Measurements from ENCODE around the gene PHTF2. TPM values are rescaled to one million over a fixed set of nuclear protein-coding genes. Genes with fewer than 3 reads are reported as not detected.
A peak's percentile ranks its signal among the peaks of the same experiment; 100 is the strongest.
"Not testable (repeated sequence)": the region's sequence is repeated elsewhere in the genome, so short reads cannot be mapped to it uniquely, and the experiment has no call there.

The PHTF2 gene
- polyA plus RNA-seq, 3 donors = 10.1 to 34.3 (median 10.3) TPM

DNA sequence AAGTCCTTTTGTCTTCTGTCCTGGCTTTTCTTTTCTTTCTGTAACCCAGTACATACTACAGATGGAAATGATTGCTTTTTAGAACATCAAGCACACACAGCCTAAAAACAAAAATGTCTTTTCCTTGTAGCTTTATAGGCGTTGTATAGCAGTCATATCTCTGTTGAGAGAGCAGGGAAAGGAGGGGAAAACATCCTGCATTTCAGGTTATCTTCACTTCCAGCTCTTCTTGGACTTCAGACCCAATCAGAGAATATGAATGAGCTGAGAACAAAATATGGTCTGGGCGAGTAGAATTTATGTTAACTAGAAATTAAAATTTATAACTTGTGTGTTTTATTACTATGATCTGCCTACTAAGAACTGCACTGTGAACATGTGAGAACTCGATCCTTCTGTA is 15.0 kb upstream of the PHTF2 start:
- H3K9ac ChIP-seq (ENCODE audit: insufficient read depth, low read length, poor library complexity, severe bottlenecking) = no peak overlapping the region

DNA sequence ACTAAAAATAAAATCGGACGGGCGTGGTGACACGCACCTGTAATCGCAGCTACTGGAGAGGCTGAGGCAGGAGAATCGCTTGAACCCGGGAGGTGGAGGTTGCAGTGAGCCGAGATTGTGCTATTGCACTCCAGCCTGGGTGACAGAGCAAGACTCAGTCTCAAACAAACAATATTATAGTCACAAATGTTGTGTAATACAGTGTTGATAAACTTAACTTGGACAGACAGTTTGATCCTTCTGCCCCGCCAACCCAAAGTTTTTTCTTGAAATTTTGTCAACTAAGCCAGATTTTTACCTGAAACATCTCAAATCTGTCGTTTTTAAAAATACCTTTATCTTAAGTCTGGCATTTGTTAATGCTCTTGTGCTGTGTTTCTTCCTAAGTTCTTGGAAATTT is 14.1 kb upstream of the PHTF2 start:
- Mint-ChIP-seq H3K36me3 (peaks cover 36 to 42% of the 10 kb centered on the region in 2 donors), H3K4me1 (peaks cover 11% of the 10 kb centered on the region), H3K27ac (peak overlapping the region in 3 of 7 donors; percentile 30 to 72 (median 55))
- H3K4me3 ChIP-seq (replicated peaks in 1 of 3; ENCODE audit: low read depth in 2 of 3, low read length in 3 of 3); H3K4me2 ChIP-seq (replicated peaks; ENCODE audit: extremely low read depth, low read length, poor library complexity, severe bottlenecking); H3K79me2 ChIP-seq (ENCODE audit: insufficient read depth, low read length); intact Hi-C loops (cut with micrococcal nuclease); H3K4me1 ChIP-seq (ENCODE audit: control insufficient read depth in 1 of 2, insufficient read depth in 2 of 2, low read length in 2 of 2); H3K27me3 ChIP-seq (ENCODE audit: control insufficient read depth in 2 of 2, insufficient read depth in 2 of 2, low read length in 2 of 2); H2AFZ ChIP-seq (ENCODE audit: insufficient read depth, low read depth, low read length, poor library complexity, severe bottlenecking); DNase-seq; H3K9me3 ChIP-seq (replicated peaks in 1 of 2; ENCODE audit: control insufficient read depth in 1 of 2, insufficient read depth in 1 of 2, low read length in 2 of 2); H3K27me3 Mint-ChIP-seq (ENCODE audit: low read depth in 3 of 3); H3K9ac ChIP-seq (ENCODE audit: insufficient read depth, low read length, poor library complexity, severe bottlenecking); H3K4me3 Mint-ChIP-seq; H3K9me3 Mint-ChIP-seq; H4K20me1 ChIP-seq (ENCODE audit: insufficient read depth, low read length): not testable (repeated sequence)
- WGBS (ENCODE audit: insufficient coverage) = no CpG with 5 or more reads among the region's 10 CpGs
- Histone ChIP-seq H3K36me3 (replicated peaks in 1 of 2; ENCODE audit: control insufficient read depth in 1 of 2, insufficient read depth in 2 of 2, low read length in 2 of 2) (peaks cover 28 to 65% of the 10 kb centered on the region in 2 donors), H3K27ac (ENCODE audit: low read depth in 1 of 2, low read length in 2 of 2) (peak overlapping the region in 1 of 2 donors; percentile 13)

More for the DNA sequence above, 15.0 kb upstream of the PHTF2 start:
- intact Hi-C loops (cut with micrococcal nuclease) = no loop called here
- Histone ChIP-seq H3K4me3 (replicated peaks in 1 of 3; ENCODE audit: low read depth in 2 of 3, low read length in 3 of 3) (no peak overlapping the region), H3K9me3 (replicated peaks in 1 of 2; ENCODE audit: control insufficient read depth in 1 of 2, insufficient read depth in 1 of 2, low read length in 2 of 2) (no peaks in the 10 kb centered on the region), H3K27ac (ENCODE audit: low read depth in 1 of 2, low read length in 2 of 2) (no peak overlapping the region), H3K4me1 (ENCODE audit: control insufficient read depth in 1 of 2, insufficient read depth in 2 of 2, low read length in 2 of 2) (no peaks in the 10 kb centered on the region), H3K27me3 (ENCODE audit: control insufficient read depth in 2 of 2, insufficient read depth in 2 of 2, low read length in 2 of 2) (no peaks in the 10 kb centered on the region), H3K36me3 (replicated peaks in 1 of 2; ENCODE audit: control insufficient read depth in 1 of 2, insufficient read depth in 2 of 2, low read length in 2 of 2) (peaks cover 34 to 73% of the 10 kb centered on the region in 2 donors), H3K4me2 (replicated peaks; ENCODE audit: extremely low read depth, low read length, poor library complexity, severe bottlenecking) (no peak overlapping the region), H4K20me1 (ENCODE audit: insufficient read depth, low read length) (no peaks in the 10 kb centered on the region), H3K79me2 (ENCODE audit: insufficient read depth, low read length) (no peaks in the 10 kb centered on the region), H2AFZ (ENCODE audit: insufficient read depth, low read depth, low read length, poor library complexity, severe bottlenecking) (no peak overlapping the region)
- Mint-ChIP-seq H3K4me3 (no peak overlapping the region), H3K4me1 (peaks cover 11% of the 10 kb centered on the region), H3K9me3 (peaks cover 0 to 9% (median 0%) of the 10 kb centered on the region in 7 donors), H3K27me3 (ENCODE audit: low read depth in 3 of 3) (no peaks in the 10 kb centered on the region), H3K27ac (peak overlapping the region in 2 of 7 donors; percentile 22 to 26), H3K36me3 (peaks cover 41 to 43% of the 10 kb centered on the region in 2 donors)
- DNase-seq = no peak
- no CpG with 5 or more reads among the region's 3 CpGs for WGBS (ENCODE audit: insufficient coverage)
- TF ChIP-seq, protein P1, sequence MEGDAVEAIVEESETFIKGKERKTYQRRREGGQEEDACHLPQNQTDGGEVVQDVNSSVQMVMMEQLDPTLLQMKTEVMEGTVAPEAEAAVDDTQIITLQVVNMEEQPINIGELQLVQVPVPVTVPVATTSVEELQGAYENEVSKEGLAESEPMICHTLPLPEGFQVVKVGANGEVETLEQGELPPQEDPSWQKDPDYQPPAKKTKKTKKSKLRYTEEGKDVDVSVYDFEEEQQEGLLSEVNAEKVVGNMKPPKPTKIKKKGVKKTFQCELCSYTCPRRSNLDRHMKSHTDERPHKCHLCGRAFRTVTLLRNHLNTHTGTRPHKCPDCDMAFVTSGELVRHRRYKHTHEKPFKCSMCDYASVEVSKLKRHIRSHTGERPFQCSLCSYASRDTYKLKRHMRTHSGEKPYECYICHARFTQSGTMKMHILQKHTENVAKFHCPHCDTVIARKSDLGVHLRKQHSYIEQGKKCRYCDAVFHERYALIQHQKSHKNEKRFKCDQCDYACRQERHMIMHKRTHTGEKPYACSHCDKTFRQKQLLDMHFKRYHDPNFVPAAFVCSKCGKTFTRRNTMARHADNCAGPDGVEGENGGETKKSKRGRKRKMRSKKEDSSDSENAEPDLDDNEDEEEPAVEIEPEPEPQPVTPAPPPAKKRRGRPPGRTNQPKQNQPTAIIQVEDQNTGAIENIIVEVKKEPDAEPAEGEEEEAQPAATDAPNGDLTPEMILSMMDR (IDR thresholded peaks at IDR 0.05) = no peak

All from CD14-positive monocyte (primary cell).